HTR-8/SVneo (cell line): Measurements from ENCODE around the gene MAGI2.
A peak's percentile ranks its signal among the peaks of the same experiment; 100 is the strongest.
"Not testable (repeated sequence)": the region's sequence is repeated elsewhere in the genome, so short reads cannot be mapped to it uniquely, and the experiment has no call there.

Experiments
- DNase-seq: peaks from one replicate; pipeline ENCODE4 v3.0.0; 2011; ENCODE audit warnings: low spot score, mixed read lengths; ENCODE audit not compliant: insufficient read length
- FAIRE-seq: peaks from 2 replicates; lab custom pipeline; 2011; peaks lifted over from hg19 to GRCh38; lab: Jason Lieb, UNC

MAGI2 gene

GRCh38 chr7:79452495-79453265 lies 787 bp downstream of the MAGI2 start:
- DNase-seq (peak; percentile 7), FAIRE-seq (no peak)

- FAIRE-seq (peak; percentile 83), DNase-seq (peak; percentile 75)
These were observed 1.4 kb downstream of the MAGI2 start for GRCh38 chr7:79452032-79452494.

- FAIRE-seq (no peak), DNase-seq (no peak)
These were observed 1.9 kb downstream of the MAGI2 start for GRCh38 chr7:79451580-79451979.

- FAIRE-seq, DNase-seq: not testable (repeated sequence)
These were observed 10.7 kb downstream of the MAGI2 start for GRCh38 chr7:79442766-79443165.

GRCh38 chr7:79436378-79436777 lies 17.1 kb downstream of the MAGI2 start:
- FAIRE-seq, result no peak
- DNase-seq, result no peak

- DNase-seq, result no peak
These were observed 18.6 kb downstream of the MAGI2 start for GRCh38 chr7:79434867-79435266.

GRCh38 chr7:79434098-79434497 lies 19.4 kb downstream of the MAGI2 start:
- no peak for FAIRE-seq

More at GRCh38 chr7:79434867-79435266, 18.6 kb downstream of the MAGI2 start:
- no peak for FAIRE-seq

GRCh38 chr7:79430391-79430790 lies 23.1 kb downstream of the MAGI2 start:
- FAIRE-seq, result no peak
- no peak for DNase-seq

More at GRCh38 chr7:79434098-79434497, 19.4 kb downstream of the MAGI2 start:
- no peak for DNase-seq

- no peak for FAIRE-seq
These were observed 27.8 kb downstream of the MAGI2 start for GRCh38 chr7:79425665-79426064.

GRCh38 chr7:79421751-79422150 lies 31.7 kb downstream of the MAGI2 start:
- FAIRE-seq, result no peak
- DNase-seq, result no peak

More at GRCh38 chr7:79425665-79426064, 27.8 kb downstream of the MAGI2 start:
- DNase-seq, result no peak

- no peak for FAIRE-seq
- DNase-seq, result peak; percentile 2
These were observed 33.0 kb downstream of the MAGI2 start for GRCh38 chr7:79420464-79420863.

- DNase-seq, result no peak
- no peak for FAIRE-seq
These were observed 38.6 kb downstream of the MAGI2 start for GRCh38 chr7:79414910-79415309.

GRCh38 chr7:79412915-79413314 lies 40.6 kb downstream of the MAGI2 start:
- no peak for DNase-seq

GRCh38 chr7:79412438-79412837 lies 41.0 kb downstream of the MAGI2 start:
- FAIRE-seq (no peak), DNase-seq (no peak)

More at GRCh38 chr7:79412915-79413314, 40.6 kb downstream of the MAGI2 start:
- FAIRE-seq, result no peak

- DNase-seq (no peak), FAIRE-seq (no peak)
These were observed 43.1 kb downstream of the MAGI2 start for GRCh38 chr7:79410345-79410744.

- no peak for DNase-seq
- FAIRE-seq, result no peak
These were observed 46.1 kb downstream of the MAGI2 start for GRCh38 chr7:79407351-79407750.

- DNase-seq (no peak), FAIRE-seq (no peak)
These were observed 47.1 kb downstream of the MAGI2 start for GRCh38 chr7:79406371-79406770.

GRCh38 chr7:79405368-79405767 lies 48.1 kb downstream of the MAGI2 start:
- FAIRE-seq (no peak), DNase-seq (no peak)

GRCh38 chr7:79403879-79404278 lies 49.6 kb downstream of the MAGI2 start:
- no peak for DNase-seq
- FAIRE-seq, result no peak

- no peak for DNase-seq
- no peak for FAIRE-seq
These were observed 50.0 kb downstream of the MAGI2 start for GRCh38 chr7:79403451-79403850.

GRCh38 chr7:79401254-79401653 lies 52.2 kb downstream of the MAGI2 start:
- no peak for DNase-seq
- no peak for FAIRE-seq

- DNase-seq (no peak), FAIRE-seq (no peak)
These were observed 53.2 kb downstream of the MAGI2 start for GRCh38 chr7:79400222-79400621.
